Cortex of kidney (tissue), 1 donor: Measurements from ENCODE around the gene NFATC2IP.
"Not testable (repeated sequence)": the region's sequence is repeated elsewhere in the genome, so short reads cannot be mapped to it uniquely, and the experiment has no call there.

Source experiments
- DNase-seq: peaks from one replicate; lab custom pipeline; 2025; lab: John Stamatoyannopoulos, UW

Gene NFATC2IP

DNA sequence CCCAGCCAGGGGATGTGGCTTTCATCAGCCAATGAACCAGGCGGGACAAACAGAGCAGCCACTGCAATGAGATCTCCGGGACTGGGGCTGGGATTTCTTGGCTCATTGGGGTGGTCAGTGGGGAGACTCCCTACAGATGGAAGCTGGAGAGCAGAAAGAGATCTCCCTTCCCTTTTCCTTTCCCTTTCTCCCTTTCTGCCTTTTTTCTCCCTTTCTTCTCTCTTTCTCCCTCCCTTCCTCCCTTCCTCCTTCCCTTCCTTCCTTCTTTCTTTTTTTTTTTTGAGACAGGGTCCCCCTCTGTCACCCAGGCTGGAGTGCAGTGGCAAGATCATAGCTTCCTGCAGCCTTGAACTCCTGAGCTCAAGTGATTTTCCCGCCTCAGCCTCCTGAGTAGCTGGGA lies 48.1 kb downstream of the NFATC2IP start:
- no peak for DNase-seq

DNA sequence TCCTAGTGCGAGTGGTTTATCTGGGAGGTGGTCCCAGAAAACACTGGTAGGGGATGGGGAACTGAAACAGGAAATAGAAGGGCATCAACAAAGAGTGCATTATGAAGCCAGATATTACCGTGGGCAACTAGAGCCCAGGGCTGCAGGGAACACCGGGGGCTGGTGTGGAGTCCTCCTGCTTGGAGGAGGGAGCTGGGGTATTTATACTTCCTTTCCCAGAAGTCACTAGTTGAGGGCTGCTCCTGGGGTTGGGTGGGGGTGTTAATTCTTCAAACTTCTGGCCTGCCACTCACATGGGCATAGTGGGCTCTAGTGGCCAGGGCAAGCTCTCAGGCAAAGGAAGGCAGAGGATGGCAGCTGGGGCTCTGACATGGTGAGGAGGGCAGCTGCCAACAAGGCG lies 48.8 kb downstream of the NFATC2IP start:
- no peak for DNase-seq

- no peak for DNase-seq
Observed at GRCh38 chr16:29000019-29000418, 49.3 kb downstream of the NFATC2IP start.

- DNase-seq, result not testable (repeated sequence)
Observed at GRCh38 chr16:29004496-29005139, 53.9 kb downstream of the NFATC2IP start.

- no peak for DNase-seq
Observed at GRCh38 chr16:29007730-29008593, 57.2 kb downstream of the NFATC2IP start.

DNA sequence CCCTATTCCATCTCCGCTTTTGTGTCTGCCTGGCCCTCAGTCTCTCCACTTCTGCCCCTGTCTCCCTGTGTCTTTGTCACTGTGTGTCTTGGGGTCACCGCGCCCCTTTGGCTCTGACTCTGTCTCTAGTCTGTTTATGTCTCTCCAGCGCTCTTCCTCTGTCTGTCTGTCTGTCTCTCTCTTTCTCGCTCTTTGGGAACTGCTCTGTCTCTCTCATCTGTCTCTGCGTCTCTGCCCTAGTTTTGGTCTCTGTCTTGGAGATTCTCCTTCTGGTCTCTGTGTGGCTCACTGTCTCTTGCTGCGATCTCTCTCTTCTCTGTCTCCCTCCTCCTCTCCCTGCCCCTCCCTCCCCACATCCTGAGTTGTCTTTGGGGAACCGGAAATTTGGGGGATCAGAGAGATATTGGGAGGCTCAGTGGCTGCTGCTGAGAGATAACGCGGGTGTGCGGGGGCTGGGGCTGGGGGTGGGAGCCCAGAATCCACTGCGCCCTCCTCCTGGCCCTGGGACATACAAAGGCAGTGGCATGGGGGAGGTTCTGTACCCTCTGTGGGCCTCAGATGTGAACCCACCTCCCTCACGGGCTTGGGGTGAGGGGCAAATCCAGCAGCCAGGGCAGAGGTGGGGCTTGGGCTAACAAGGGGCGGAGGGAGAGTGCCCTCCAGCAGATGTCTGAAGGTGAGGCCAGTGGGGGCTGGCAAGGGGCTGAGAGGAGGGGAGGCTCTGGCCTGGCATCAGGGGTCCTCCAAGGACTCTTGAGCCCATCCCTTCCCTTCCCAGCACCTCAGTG lies 58.5 kb downstream of the NFATC2IP start:
- DNase-seq, result no peak

- no peak for DNase-seq
Observed at GRCh38 chr16:29009838-29010166, 59.1 kb downstream of the NFATC2IP start.

- DNase-seq, result no peak
Observed at GRCh38 chr16:29011112-29011511, 60.4 kb downstream of the NFATC2IP start.

DNA sequence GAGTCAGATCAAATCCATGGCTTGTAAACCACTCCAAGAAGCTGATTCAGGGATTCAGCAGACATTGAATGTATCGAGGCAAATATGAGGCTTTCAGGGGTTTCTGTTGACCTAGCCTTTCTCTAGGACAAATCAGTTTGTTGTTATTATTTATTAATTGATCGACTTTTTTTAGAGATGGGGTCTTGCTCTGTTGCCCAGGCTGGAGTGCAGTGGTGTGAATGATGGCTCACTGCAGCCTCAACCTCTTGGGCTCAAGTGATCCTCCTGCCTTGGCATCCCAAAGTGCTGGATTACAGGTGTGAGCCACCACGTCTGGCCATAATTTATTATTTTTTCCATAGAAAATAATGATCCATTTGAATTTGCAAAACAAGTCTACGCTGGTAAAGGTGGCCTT lies 61.1 kb downstream of the NFATC2IP start:
- no peak for DNase-seq

GRCh38 chr16:29012913-29013553 lies 62.3 kb downstream of the NFATC2IP start:
- no peak for DNase-seq

- DNase-seq, result no peak
Observed at GRCh38 chr16:29014561-29015069, 63.9 kb downstream of the NFATC2IP start.
